H1 (cell line): Measurements from ENCODE around the gene DAO. TPM values are rescaled to one million over a fixed set of nuclear protein-coding genes. Genes with fewer than 3 reads are reported as not detected.

Source experiments
- BRCA1 ChIP-seq: IDR thresholded peaks from 2 replicates; pipeline ENCODE4 v1.6.1; 2012; ENCODE audit warnings: low read depth, low read length, improper control_type of control experiment
- MAFK ChIP-seq: IDR thresholded peaks from 2 replicates; pipeline ENCODE4 v1.6.1; 2012; ENCODE audit warnings: low read depth, mild to moderate bottlenecking, improper control_type of control experiment, low read length
- polyA plus RNA-seq, 7 experiments: library from polyadenylated mRNA; depleted of rRNA in 3 of 7; stranded (reverse) in 5 of 7; unstranded in 2 of 7; fragments of >200 nt in 5 of 7; fragments of 200-250 nt in 2 of 7; gene quantifications; 1 replicate in 5 of 7; 2 replicates in 1 of 7; 4 replicates in 1 of 7; pipeline versions ENCODE4 v1.2.1 to v1.2.3, GENCODE V29; 2011 to 2013; ENCODE audit warnings: missing spikeins in 2 of 7, mixed read lengths in 2 of 7
- total RNA-seq: library from RNA; stranded (reverse); fragmentation: NEBNext Ultra II Directional; extraction: Animal tissue kit (Norgen Biotek cat#: 25700); gene quantifications from 2 replicates; pipeline ENCODE4 v1.2.1, GENCODE V29; 2021
- TF ChIP-seq, protein P1 (sequence below): IDR thresholded peaks from 2 replicates; pipeline ENCODE4 v1.6.1; 2011; ENCODE audit warnings: low read depth, mild to moderate bottlenecking, low read length; ENCODE audit not compliant: insufficient read depth

The DAO gene
- total and polyA plus RNA-seq, 2 of the 8 experiments (the other 6 are each of a cell fraction or from before 2014, with no cell fraction given) = not detected

DNA sequence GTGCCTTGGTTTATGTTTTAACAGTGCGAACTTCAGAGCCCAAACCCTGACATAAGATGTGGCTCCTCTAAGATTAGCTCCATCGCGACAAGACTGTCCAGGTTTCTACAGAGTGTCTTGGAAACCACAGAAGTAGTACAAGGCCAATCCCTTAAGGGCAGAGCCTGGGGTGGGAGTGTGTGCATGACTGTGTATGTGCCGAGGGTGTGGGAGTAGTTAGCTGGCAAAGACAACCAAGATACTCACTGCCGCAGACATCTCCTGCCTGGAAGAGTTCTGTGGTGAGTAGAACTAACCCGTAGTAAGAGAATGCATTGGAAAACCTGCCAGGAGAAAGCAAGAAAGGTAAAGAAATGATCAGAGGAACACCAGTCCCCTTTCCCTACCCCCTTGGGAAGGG is 54.1 kb downstream of the DAO start (continued):
- TF ChIP-seq, protein P1, sequence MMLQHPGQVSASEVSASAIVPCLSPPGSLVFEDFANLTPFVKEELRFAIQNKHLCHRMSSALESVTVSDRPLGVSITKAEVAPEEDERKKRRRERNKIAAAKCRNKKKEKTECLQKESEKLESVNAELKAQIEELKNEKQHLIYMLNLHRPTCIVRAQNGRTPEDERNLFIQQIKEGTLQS = no peak
- TF ChIP-seq MAFK (no peak), BRCA1 (no peak)
